CD4-positive, alpha-beta T cell treated with Interleukin-4 for 4 hours (primary cell): ENCODE measurements around the gene ZNF8.
A peak's percentile ranks its signal among the peaks of the same experiment; 100 is the strongest.
"Not testable (repeated sequence)": the region's sequence is repeated elsewhere in the genome, so short reads cannot be mapped to it uniquely, and the experiment has no call there.

Experiments used
- DNase-seq: peaks from one replicate; pipeline ENCODE4 v3.0.0-alpha.2; 2020

The ZNF8 gene

DNA sequence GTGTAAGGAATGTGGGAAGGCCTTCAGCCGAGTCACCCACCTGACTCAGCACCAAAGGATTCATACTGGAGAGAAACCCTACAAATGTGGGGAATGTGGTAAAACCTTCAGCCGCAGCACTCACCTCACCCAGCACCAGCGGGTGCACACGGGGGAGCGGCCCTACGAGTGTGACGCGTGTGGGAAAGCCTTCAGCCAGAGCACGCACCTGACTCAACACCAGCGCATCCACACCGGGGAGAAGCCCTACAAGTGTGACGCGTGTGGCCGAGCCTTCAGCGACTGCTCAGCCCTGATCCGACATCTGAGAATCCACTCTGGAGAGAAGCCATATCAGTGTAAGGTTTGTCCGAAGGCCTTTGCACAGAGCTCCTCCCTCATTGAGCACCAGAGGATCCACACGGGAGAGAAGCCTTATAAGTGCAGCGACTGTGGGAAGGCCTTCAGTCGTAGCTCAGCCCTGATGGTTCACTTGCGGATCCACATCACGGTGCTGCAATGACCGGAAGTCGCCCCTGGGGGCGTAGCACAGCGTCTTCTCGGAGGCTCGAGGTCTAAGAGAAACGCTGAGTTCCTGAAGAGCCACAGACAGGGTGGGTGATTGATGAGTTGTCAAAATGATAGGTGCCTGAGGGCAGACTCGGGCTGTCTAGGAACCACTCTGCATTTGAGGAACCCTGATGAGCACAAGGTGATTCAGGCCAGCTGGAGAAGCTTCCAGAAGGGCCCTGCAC is 60.2 kb downstream of the ZNF8 start:
- no peak for DNase-seq

DNA sequence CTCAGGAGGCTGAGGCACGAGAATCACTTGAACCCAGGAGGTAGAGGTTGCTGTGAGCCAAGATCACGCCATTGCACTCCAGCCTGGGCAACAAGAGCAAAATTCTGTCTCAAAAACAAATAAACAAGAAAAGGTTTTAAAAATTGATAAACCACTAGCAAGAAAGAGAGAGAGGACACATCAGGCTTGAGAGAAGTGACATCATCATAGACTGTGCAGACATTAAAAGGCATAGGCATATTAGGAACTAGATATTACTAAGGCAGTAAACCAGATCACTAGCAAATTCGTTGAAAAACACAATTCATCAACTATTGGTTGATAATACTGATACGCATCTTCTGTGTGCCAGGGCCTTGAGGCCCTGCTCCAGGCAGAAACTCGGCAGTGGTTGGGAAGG is 66.8 kb downstream of the ZNF8 start:
- DNase-seq: no peak

DNA sequence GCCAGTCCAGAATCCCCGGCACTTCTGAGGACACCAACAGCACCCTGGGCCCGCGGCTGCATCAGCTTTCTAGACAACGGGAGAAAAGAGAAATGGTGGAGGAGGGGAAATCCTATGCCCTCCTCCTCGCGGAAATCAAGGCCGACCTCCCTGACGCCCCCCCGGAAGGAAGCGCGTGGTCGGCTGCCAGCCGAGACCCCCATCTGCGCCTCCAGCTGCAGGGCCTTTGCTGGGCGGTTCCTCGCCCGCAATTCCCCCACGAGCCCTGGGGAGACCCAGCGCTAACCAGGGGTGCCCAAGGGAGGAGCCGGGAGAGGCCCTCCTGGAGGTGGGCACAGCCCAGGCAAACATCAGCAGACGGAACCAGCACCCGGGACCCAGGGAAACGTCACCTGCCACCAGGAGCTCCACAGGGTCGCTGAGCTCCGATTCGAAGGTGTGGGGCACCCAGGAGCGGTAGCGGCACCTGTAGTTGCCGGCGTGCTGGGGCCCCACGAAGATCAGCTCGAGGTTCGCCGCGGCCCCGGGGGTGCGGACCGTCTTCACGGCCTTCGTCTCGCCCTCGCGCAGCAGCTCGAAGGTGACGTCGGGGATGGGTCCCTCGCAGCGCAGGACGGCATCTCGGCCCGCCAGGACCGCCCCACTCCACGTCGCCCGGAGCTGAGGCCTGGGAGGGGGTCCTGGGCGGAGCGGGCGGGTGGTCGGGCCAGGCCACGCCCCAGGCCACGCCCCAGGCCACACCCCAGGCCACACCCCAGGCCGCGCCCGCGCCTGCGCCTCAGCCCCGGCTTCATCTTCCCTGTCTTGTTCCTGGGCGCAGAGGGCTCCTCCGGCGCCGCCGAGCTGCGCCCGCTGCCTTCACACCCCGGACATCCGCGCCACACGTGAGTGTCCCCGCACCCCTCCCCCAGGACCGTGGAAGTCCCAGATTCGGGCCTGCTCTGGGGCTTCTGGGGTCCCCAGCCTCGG is 68.5 kb downstream of the ZNF8 start:
- DNase-seq: peak; percentile 60

DNA sequence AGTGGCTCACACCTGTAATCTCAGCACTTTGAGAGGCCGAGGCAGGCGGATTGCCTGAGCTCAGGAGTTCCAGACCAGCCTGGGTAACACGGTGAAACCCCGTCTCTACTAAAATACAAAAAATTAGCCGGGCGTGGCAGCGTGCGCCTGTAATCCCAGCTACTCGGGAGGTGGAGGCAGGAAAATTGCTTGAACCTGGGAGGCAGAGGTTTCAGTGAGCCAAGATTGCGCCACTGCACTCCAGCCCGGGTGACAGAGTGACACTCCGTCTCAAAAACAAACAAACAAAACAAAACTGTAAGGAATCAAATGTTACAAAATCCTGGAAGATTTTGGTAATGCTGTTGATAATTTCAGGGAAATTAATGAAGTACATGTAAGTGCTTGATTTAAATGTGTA is 69.3 kb downstream of the ZNF8 start:
- not testable (repeated sequence) for DNase-seq

DNA sequence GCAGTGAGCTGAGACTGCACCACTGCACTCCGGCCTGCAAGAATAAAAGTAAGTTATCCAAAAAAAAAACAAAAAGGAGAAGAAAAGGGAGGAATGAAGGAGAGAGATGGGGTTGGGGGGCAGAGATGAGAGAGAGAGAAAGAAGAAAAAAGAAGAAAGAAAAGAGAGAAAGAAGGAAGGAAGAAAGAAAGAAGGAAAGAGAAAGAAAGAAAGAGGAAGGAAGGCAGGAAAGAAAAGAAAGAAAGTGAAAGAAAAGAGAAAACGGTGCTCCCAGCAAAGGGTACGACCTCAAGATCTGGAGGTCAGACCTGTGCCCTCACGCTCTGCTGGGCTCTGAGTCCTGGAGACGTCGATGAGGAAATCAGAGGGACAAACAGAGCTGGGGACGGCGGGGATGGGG is 70.8 kb downstream of the ZNF8 start:
- DNase-seq: no peak

DNA sequence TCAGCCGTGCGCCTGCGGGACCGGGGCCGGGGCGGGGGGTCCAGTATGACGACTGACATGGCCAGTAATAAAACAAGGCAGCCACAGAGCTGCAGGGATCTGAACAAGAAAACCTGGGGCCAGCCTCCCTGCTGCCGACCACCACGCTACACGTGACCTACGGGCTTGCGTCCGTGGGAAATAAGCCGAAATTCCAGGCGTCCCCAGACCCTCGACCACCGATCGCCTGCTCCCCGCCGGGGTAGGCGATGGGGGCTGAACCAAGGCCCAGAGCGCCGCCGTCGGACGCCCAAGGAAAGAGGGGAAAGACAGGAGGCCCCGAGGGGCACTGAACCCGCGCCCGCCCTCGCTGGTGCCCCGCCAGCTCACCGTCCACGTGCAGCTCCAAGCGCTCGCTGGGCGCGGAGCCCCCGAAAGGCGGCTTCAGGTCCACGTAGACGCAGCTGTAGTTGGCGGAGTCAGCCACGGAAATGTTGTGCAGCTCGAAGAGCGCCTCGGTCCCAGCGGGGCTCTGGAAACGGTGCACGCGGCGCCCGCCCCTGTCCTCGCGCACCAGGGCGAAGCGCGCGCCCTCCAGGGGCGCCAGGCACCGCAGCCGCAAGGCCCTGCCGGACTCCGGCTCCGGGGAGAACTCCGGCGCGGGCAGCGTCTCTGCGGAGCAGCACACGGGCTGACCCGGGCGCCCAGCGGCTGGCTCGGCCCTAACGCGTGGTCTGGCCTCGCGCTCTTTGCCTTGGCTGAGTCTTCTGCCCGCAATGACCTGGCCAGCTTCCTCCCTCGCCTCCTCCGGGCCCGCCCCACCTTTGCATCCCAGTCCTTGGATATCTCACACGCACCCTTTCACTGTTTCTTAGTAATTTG is 71.5 kb downstream of the ZNF8 start:
- no peak for DNase-seq

DNA sequence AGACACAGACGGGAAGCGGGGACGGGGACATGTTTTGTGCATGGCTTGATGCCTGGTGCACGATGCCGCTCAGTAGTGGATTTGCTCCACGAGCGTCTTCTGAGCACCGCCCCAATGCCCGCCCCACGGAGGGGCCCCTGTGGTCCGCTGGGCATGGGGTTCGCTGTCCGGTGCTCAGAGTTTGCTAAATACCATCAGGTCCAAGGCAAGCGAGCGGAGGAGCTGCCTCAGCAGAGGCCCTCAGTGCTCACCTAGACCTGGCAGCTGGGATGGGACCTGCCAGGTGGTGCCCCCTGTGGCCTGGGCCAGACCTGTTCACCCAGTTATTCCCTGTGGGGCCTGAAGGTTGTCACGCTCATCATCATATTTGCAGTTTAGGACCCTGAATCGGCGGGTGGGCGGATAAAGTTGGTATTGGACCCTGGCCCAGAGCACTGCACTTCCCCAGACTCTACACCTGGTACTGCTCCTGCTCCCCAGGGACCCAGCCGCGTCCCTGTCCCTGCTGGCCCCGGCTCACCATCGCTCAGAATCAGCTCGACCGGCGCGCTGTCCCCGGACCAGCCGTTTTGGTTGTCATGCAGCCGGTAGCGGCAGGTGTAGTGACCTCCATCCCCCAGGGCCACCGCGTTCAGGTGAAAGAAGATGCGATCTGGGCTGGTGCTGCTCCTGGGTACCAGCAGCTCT is 72.3 kb downstream of the ZNF8 start:
- no peak for DNase-seq

DNA sequence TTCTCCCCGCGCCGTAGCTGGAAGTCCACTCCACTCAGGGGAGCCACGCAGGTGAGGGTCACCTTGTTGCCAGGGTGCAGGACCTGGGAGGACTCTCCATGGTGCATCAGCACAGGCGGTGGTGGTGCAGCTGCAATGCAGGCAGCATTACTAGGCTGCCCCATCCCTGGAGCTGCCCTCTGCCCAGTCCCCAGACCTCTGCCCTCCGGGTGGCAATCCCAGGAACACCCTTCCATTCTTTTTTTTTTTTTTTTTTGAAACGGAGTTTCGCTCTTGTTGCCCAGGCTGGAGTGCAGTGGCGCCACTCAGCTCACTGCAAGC is 72.8 kb downstream of the ZNF8 start:
- no peak for DNase-seq

DNA sequence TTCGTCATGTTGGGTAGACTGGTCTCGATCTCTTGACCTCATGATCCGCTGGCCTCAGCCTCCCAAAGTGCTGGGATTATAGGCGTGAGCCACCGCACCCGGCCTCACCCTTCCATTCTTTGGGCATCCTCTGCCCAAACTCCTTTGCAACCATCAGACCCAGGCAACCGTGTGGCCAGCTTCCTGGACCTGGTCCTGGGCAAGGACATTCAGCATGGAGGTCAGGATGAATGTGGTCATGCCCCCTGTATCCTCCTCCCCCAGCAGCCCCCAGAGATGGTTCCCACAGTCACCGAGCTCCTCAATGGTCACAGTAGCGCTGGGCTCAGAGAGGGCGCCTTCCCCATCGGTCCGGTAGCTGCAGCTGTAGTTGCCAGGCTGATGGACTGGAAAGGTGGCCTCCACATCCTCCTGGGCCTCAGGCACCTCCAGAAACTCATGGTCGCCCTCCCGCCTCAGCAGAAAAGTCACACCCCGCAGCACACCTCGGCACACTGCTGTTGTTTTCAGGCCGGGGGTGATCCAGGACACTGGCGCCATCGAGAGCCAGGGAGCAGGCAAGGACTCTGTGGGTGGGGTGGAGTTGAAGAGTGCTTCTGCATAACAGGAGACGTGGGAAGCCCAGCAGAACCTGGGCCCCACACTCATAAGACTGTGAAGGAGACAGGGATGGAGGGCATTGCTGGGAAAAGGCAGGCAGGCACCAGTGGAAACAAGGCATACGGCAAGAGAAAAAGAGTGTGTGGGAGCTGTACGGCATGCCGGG is 73.4 kb downstream of the ZNF8 start:
- DNase-seq: no peak
